SW480 (cell line): Measurements from ENCODE around the gene HMGB2.

Experiments
- DNase-seq: peaks from one replicate; pipeline ENCODE4 v3.0.0-alpha.2; 2016; ENCODE audit warnings: low spot score

The HMGB2 gene

DNA sequence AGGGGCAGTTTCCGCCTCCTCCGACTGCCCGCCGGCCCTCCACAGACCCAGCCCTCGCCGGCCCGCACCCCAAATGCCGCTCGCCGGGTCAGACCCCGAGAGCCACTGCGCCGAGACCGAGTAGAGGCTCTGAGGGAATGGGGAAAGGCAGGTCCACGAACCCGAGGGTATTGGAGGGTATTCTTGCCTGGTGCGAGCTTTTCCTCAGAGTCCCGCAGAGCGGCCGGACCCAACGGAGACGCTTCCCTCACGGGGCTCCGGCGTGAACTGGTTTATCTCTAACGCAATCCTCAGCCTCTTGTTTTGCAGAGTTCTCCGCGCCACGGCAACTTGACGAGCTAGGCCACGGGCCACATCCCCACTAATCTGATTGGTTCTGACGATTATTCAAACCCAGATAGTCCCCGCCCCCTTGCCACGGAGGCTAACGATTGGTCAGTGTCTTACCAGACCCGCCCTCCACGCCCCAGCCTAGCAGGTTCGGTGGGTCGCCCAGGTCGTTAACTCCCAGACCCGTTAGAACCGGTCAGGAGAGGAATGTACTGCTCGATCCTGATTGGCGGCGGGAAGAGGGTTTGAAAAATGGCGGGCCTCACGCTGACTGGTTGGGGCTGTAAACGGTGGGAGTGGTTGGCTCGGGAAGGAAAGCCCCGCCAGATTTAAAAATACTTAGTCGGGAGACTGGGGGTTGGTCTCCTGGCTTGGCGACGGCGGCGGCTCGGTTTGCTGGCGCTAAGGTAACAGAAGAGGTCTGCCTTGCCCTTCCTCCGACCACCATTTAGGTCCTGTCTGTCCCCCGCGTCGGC is at the start of gene HMGB2:
Gene HMGB2, minus strand, starts transcription at position 274 of the 806 bp plus-strand sequence. CDS start 709 bp downstream, outside the sequence.
- DNase-seq = peak; percentile 98

GRCh38 chr4:173382349-173382748 is 48.2 kb upstream of the HMGB2 start:
- no peak for DNase-seq

GRCh38 chr4:173381610-173382009 is 47.5 kb upstream of the HMGB2 start:
- no peak for DNase-seq

DNA sequence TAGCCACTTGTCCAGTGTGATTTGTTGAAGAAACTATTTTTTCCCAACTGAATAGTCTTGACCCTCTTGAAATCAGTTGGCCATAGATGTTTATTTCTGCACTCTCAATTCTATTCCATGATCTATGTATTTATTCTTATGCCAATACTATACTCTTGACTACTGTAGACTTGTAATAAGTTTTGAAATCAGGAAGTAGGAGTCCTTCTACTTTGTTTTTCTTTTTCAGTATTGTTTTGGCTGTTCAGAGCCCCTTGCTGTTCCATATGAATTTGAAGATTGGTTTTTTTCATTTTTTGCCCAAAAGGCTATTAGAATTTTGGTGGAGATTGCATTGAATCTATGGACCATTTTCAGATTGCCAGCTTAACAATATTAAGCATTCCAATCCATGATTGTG is 46.8 kb upstream of the HMGB2 start:
- DNase-seq = no peak

DNA sequence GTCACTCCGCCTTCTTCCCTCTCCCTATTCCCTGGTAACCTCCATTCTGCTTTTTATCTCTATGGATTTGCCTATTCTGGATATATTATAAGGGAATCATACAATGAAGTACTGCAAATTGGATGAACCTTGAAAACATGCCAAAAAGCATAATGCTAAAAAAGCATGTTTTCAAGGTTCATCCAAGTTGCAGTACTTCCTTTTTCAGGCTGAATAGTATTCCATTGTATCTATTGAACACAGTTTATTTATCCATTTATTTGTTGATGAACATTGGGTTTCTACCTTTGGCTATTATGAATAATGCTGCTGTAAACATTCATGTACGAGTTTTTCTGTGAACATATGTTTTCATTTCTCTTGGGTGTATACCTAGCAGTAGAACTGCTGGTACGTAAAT is 45.8 kb upstream of the HMGB2 start:
- no peak for DNase-seq

GRCh38 chr4:173374588-173374987 is 40.4 kb upstream of the HMGB2 start:
- DNase-seq = no peak

- peak; percentile 44 for DNase-seq
Measured at GRCh38 chr4:173371292-173372192, 37.4 kb upstream of the HMGB2 start.

DNA sequence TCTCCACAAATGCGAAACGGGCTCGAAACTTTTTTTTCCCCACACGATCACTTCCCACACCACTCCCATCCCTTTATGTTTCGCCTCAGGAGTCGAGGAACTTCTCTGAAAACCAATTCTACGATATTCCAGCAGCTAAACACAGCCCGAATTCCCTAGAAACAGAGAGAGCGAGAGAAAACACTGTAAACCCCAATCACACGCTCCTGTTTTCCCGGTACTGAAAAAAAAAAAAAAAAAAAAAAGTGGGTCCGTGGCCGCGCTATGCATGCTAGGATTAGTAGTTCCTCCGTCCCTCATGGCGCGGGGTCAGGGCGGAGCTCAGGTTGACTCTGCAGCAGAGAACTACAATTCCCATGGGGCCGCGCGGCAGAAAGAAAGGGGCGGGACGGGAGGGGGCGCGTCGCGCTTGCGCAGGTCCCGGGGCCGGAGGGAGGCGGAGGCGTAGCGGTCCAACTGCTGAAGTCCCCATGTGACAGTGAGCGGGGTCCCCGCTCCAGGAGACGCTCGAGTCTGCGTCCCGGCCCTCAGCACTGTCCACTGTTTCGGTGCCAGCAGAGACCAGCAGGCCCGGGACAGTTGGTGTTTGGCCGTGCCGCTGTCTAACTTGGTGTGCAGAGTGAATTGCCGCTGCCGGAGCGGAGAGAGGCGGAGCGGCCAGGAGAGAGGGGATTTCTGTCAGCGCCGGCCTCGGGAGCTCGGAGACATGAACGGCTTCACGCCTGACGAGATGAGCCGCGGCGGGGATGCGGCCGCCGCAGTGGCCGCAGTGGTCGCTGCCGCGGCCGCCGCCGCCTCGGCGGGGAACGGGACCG is 36.5 kb upstream of the HMGB2 start, which contains the start of gene SAP30:
Gene SAP30, plus strand, starts transcription at position 478 of the 815 bp plus-strand sequence. Its CDS starts 229 bp downstream, at position 707.
- DNase-seq = peak; percentile 94

DNA sequence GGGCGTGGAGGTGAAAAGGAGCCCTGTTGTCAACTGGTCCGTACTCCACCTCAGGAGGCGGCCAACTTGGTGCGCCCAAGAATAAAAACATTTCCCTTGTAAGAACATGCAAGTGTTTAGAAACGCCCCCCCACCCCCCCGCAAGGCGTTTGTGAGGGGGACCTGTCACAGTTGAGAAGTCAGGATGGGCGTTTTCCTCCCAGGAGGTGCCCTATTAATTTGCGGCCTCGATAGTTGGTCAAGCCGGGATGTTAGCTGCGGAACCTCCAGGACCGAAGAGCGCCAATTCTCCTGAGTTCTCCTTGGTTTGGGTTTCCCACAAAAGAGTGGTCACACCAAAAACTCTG is 35.9 kb upstream of the HMGB2 start:
- DNase-seq = no peak

- no peak for DNase-seq
Measured at GRCh38 chr4:173367946-173368345, 33.8 kb upstream of the HMGB2 start.

GRCh38 chr4:173367285-173367684 is 33.1 kb upstream of the HMGB2 start:
- no peak for DNase-seq

DNA sequence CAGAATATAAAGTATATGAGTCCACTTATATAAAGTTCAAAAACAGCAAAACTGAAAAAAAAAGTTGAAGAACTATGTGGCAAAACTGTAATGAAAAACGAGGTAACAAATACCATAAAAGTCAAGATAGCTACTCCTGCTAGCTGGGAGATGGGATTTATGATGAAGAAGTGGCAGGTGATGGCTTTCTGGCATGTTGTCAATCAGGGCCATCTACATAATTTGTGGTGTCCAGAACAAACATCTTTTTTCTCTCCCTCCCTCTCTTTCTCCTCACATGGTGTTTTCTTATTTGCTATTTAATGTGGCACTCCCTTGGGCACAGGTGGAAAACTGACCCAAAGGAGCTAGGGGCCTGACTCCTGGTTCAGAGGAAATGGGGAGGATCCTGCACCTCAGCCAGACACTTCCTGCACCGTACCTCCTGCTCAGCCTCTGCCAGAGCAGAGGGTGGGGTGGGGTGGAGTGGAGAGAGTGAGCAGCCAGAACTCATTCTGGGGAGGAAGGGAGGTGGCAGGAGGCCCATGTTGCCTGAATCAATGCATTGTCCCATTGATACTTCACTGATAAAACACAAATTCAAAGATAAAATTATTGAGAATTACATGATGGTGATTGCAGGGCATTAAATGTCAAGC is 31.3 kb upstream of the HMGB2 start:
- DNase-seq = no peak

- no peak for DNase-seq
Measured at GRCh38 chr4:173362666-173363065, 28.5 kb upstream of the HMGB2 start.

DNA sequence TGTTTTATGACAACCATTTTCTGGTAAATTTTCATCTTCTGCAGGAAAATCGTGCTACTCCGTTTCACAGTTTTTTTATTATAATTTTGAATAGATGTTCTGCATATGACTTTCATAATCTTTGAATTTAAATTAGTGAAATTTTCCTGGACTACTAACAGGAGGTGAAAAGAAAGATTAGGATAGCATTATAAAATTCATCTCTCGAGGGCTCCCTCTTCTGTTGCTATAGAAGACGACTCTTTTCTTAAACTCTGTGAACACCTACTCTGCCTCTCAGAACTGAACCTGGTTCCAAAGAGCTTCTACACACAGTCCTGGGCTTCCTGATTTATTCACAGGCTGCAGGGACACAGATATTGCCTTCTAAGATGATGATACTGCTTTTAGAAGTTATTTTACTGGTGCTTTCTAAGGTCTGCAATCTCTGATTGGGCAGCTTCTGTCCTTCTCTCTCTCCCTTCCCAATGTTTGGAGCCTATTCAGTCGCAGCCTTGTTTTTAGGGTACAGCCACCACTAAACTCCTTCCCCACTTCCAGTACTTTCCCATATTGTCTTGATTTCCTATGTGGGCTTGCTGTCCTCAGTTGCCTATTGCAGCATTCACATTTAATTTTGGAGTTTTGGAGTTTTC is 26.5 kb upstream of the HMGB2 start:
- DNase-seq = no peak

DNA sequence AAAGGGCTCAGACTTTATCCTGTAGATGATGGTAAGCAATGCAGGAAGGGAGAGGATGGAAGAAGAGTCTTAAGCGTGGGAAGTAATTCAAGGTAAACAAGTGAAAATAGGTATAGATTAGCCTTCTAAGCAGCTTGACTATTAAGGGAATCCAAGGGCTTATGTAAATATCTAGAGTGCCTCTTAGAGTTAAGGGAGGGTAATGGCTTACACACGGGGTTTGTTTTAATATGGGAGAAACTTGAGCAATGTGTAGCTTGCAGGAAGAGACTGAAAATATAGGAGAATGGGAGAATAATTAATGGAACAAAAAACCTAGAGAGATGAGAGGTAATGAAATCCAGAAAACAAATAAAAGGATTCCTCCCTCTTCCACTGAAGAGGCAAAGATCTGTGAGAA is 23.8 kb upstream of the HMGB2 start:
- DNase-seq = no peak

GRCh38 chr4:173347467-173347866 is 13.3 kb upstream of the HMGB2 start:
- no peak for DNase-seq

- no peak for DNase-seq
Measured at GRCh38 chr4:173346074-173346473, 11.9 kb upstream of the HMGB2 start.

- no peak for DNase-seq
Measured at GRCh38 chr4:173345648-173346047, 11.5 kb upstream of the HMGB2 start.

GRCh38 chr4:173343832-173344397 is 9.8 kb upstream of the HMGB2 start:
- no peak for DNase-seq

- no peak for DNase-seq
Measured at GRCh38 chr4:173337463-173337862, 3.3 kb upstream of the HMGB2 start.
